K562 (cell line): ENCODE data around the gene EXTL1. TPM values are rescaled to one million over a fixed set of nuclear protein-coding genes. Genes with fewer than 3 reads are reported as not detected.

Experiments used
- CBFA2T3 ChIP-seq: fragments of 450-650 bp; IDR thresholded peaks from 2 replicates; pipeline ENCODE4 v1.6.1; 2017
- HNRNPH1 ChIP-seq: fragments of 200-400 bp; formaldehyde crosslinking; optimal IDR thresholded peaks from 2 replicates; pipeline ENCODE3; 2017; ENCODE audit warnings: low read depth, mild to moderate bottlenecking, low read length, moderate library complexity
- NBN ChIP-seq: fragments of 450-650 bp; IDR thresholded peaks from 2 replicates; pipeline ENCODE4 v1.6.1; 2016; ENCODE audit warnings: low read depth, mild to moderate bottlenecking
- NFE2 ChIP-seq: IDR thresholded peaks from 2 replicates; pipeline ENCODE4 v1.6.1; 2014; ENCODE audit warnings: antibody characterized with exemption, low read depth
- SRSF7 ChIP-seq: fragments of 200-400 bp; formaldehyde crosslinking; optimal IDR thresholded peaks from 2 replicates; pipeline ENCODE3; 2017; ENCODE audit warnings: mild to moderate bottlenecking, low read depth, low read length
- U2AF1 ChIP-seq: fragments of 200-400 bp; formaldehyde crosslinking; optimal IDR thresholded peaks from 2 replicates; pipeline ENCODE3; 2017; ENCODE audit warnings: mild to moderate bottlenecking, low read depth, low read length, moderate library complexity
- ZKSCAN1 ChIP-seq: fragments of 150-350 bp; IDR thresholded peaks from 2 replicates; pipeline ENCODE4 v1.6.1; 2016; ENCODE audit warnings: low read depth, low read length
- ZNF24 ChIP-seq: fragments of 450-650 bp; IDR thresholded peaks from 2 replicates; pipeline ENCODE4 v1.6.1; 2016
- polyA plus RNA-seq, 8 experiments: library from polyadenylated mRNA; depleted of rRNA in 4 of 8; stranded (reverse) in 5 of 8; unstranded in 3 of 8; fragments of >200 nt; fragmentation: Nextera tagmentation in 2 of 8; fragmentation: Illumina TruSeq in 1 of 8; extraction: Ambion mirVana in 2 of 8; extraction: Trizol in 1 of 8; gene quantifications; 2 replicates each; pipeline versions ENCODE4 v1.2.1 to v1.2.3, GENCODE V29; 2011 to 2014; ENCODE audit warnings: inconsistent platforms in 1 of 8, missing spikeins in 1 of 8
- total RNA-seq, 7 experiments: library from RNA; depleted of rRNA in 6 of 7; stranded (reverse); fragments of >200 nt in 6 of 7; fragmentation: Illumina TruSeq in 2 of 7; extraction: Trizol in 2 of 7; gene quantifications; 2 replicates each; pipeline versions ENCODE4 v1.2.1 to v1.2.3, GENCODE V29; 2011 to 2021; ENCODE audit warnings: low replicate concordance in 1 of 7
- TF ChIP-seq, protein P1 (sequence below): fragments of 450-650 bp; formaldehyde crosslinking; IDR thresholded peaks from 2 replicates; pipeline ENCODE4 v1.4.0; 2022; ENCODE audit warnings: mild to moderate bottlenecking, moderate library complexity
- TF ChIP-seq, protein P2 (sequence below), 2 experiments: fragments of 450-650 bp in 1 of 2; sonication (generic) in 1 of 2; formaldehyde crosslinking in 1 of 2; IDR thresholded peaks in 1 of 2; conservative IDR thresholded peaks in 1 of 2; 2 replicates each; pipeline versions ENCODE4 v1.6.1 to v1.8.1; 2016 to 2023; ENCODE audit warnings: mild to moderate bottlenecking in 2 of 2, moderate library complexity in 2 of 2, inconsistent platforms in 1 of 2, missing genetic modification reagents in 1 of 2
- TF ChIP-seq, protein P3 (sequence below): sonication (generic); formaldehyde crosslinking; IDR thresholded peaks from 2 replicates; pipeline ENCODE4 v1.8.0; 2023; ENCODE audit warnings: missing genetic modification reagents, mild to moderate bottlenecking, borderline replicate concordance
- TF ChIP-seq, protein P4 (sequence below): fragments of 150-350 bp; conservative IDR thresholded peaks from 2 replicates; pipeline ENCODE4 v1.6.1; 2014; ENCODE audit warnings: low read length
- TF ChIP-seq, protein P5 (sequence below): fragments of 450-650 bp; IDR thresholded peaks from 2 replicates; pipeline ENCODE4 v1.6.1; 2017; ENCODE audit warnings: antibody characterized with exemption, mild to moderate bottlenecking

EXTL1 gene
- total and polyA plus RNA-seq, 9 of the 15 experiments (the other 6 are each of a cell fraction or from before 2014, with no cell fraction given), result 0.04 to 0.23 (median 0.08) TPM; not detected in 3

DNA sequence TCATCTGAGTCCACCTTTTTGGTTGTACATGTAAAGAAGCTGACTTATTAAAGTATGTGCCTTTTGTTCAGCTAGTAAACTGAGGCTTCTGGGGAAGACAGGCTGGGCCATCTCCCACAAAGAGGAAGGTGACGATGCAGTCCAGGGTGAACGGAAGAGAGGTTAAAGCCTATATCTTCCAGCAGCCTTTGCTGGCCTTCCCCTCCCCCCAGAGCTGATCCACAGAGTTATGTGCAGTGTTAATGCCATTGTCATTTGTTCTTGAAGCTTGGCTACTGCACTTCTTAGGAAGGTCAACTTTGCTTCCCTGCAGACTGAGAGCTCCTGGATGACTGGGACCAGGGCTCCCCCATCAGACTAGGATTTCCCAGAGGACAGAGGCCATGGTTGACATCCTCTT is 22.2 kb downstream of the EXTL1 start (continued):
- TF ChIP-seq NFE2, result peak; percentile 49; the same call in 1 of the 2 replicates
- no peak for TF ChIP-seq NBN
- TF ChIP-seq, protein P1, sequence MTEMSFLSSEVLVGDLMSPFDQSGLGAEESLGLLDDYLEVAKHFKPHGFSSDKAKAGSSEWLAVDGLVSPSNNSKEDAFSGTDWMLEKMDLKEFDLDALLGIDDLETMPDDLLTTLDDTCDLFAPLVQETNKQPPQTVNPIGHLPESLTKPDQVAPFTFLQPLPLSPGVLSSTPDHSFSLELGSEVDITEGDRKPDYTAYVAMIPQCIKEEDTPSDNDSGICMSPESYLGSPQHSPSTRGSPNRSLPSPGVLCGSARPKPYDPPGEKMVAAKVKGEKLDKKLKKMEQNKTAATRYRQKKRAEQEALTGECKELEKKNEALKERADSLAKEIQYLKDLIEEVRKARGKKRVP (CRISPR knock-in tag), result no peak
- TF ChIP-seq CBFA2T3, result no peak
- TF ChIP-seq SRSF7, result no peak
- no peak for TF ChIP-seq U2AF1
- TF ChIP-seq, protein P2, sequence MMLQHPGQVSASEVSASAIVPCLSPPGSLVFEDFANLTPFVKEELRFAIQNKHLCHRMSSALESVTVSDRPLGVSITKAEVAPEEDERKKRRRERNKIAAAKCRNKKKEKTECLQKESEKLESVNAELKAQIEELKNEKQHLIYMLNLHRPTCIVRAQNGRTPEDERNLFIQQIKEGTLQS (IDR thresholded peaks at IDR 0.05), result no peak
- TF ChIP-seq, protein P2 (CRISPR knock-in tag; conservative IDR thresholded peaks at IDR 0.05), result no peak
- TF ChIP-seq HNRNPH1, result no peak
- 0 out of 2 replicates have a peak, but pooled peaks have one; percentile 41 for TF ChIP-seq ZNF24
- TF ChIP-seq, protein P3, sequence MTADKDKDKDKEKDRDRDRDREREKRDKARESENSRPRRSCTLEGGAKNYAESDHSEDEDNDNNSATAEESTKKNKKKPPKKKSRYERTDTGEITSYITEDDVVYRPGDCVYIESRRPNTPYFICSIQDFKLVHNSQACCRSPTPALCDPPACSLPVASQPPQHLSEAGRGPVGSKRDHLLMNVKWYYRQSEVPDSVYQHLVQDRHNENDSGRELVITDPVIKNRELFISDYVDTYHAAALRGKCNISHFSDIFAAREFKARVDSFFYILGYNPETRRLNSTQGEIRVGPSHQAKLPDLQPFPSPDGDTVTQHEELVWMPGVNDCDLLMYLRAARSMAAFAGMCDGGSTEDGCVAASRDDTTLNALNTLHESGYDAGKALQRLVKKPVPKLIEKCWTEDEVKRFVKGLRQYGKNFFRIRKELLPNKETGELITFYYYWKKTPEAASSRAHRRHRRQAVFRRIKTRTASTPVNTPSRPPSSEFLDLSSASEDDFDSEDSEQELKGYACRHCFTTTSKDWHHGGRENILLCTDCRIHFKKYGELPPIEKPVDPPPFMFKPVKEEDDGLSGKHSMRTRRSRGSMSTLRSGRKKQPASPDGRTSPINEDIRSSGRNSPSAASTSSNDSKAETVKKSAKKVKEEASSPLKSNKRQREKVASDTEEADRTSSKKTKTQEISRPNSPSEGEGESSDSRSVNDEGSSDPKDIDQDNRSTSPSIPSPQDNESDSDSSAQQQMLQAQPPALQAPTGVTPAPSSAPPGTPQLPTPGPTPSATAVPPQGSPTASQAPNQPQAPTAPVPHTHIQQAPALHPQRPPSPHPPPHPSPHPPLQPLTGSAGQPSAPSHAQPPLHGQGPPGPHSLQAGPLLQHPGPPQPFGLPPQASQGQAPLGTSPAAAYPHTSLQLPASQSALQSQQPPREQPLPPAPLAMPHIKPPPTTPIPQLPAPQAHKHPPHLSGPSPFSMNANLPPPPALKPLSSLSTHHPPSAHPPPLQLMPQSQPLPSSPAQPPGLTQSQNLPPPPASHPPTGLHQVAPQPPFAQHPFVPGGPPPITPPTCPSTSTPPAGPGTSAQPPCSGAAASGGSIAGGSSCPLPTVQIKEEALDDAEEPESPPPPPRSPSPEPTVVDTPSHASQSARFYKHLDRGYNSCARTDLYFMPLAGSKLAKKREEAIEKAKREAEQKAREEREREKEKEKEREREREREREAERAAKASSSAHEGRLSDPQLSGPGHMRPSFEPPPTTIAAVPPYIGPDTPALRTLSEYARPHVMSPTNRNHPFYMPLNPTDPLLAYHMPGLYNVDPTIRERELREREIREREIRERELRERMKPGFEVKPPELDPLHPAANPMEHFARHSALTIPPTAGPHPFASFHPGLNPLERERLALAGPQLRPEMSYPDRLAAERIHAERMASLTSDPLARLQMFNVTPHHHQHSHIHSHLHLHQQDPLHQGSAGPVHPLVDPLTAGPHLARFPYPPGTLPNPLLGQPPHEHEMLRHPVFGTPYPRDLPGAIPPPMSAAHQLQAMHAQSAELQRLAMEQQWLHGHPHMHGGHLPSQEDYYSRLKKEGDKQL (CRISPR knock-in tag), result no peak
- TF ChIP-seq, protein P4, sequence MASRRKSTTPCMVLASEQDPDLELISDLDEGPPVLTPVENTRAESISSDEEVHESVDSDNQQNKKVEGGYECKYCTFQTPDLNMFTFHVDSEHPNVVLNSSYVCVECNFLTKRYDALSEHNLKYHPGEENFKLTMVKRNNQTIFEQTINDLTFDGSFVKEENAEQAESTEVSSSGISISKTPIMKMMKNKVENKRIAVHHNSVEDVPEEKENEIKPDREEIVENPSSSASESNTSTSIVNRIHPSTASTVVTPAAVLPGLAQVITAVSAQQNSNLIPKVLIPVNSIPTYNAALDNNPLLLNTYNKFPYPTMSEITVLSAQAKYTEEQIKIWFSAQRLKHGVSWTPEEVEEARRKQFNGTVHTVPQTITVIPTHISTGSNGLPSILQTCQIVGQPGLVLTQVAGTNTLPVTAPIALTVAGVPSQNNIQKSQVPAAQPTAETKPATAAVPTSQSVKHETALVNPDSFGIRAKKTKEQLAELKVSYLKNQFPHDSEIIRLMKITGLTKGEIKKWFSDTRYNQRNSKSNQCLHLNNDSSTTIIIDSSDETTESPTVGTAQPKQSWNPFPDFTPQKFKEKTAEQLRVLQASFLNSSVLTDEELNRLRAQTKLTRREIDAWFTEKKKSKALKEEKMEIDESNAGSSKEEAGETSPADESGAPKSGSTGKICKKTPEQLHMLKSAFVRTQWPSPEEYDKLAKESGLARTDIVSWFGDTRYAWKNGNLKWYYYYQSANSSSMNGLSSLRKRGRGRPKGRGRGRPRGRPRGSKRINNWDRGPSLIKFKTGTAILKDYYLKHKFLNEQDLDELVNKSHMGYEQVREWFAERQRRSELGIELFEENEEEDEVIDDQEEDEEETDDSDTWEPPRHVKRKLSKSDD, result no peak
- TF ChIP-seq ZKSCAN1, result no peak
- TF ChIP-seq, protein P5, sequence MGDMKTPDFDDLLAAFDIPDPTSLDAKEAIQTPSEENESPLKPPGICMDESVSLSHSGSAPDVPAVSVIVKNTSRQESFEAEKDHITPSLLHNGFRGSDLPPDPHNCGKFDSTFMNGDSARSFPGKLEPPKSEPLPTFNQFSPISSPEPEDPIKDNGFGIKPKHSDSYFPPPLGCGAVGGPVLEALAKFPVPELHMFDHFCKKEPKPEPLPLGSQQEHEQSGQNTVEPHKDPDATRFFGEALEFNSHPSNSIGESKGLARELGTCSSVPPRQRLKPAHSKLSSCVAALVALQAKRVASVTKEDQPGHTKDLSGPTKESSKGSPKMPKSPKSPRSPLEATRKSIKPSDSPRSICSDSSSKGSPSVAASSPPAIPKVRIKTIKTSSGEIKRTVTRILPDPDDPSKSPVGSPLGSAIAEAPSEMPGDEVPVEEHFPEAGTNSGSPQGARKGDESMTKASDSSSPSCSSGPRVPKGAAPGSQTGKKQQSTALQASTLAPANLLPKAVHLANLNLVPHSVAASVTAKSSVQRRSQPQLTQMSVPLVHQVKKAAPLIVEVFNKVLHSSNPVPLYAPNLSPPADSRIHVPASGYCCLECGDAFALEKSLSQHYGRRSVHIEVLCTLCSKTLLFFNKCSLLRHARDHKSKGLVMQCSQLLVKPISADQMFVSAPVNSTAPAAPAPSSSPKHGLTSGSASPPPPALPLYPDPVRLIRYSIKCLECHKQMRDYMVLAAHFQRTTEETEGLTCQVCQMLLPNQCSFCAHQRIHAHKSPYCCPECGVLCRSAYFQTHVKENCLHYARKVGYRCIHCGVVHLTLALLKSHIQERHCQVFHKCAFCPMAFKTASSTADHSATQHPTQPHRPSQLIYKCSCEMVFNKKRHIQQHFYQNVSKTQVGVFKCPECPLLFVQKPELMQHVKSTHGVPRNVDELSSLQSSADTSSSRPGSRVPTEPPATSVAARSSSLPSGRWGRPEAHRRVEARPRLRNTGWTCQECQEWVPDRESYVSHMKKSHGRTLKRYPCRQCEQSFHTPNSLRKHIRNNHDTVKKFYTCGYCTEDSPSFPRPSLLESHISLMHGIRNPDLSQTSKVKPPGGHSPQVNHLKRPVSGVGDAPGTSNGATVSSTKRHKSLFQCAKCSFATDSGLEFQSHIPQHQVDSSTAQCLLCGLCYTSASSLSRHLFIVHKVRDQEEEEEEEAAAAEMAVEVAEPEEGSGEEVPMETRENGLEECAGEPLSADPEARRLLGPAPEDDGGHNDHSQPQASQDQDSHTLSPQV, result peak; percentile 85
